Small intestine (tissue), 7 donors: Measurements from ENCODE around the gene GIPC1. TPM values are rescaled to one million over a fixed set of nuclear protein-coding genes. Genes with fewer than 3 reads are reported as not detected.
"Not testable (repeated sequence)": the region's sequence is repeated elsewhere in the genome, so short reads cannot be mapped to it uniquely, and the experiment has no call there.

ENCODE experiments used
- DNase-seq, 2 donors: peaks; one replicate each; pipeline versions ENCODE4 v3.0.0 to v3.0.0-alpha.2; 2013
- FAIRE-seq: peaks from 2 replicates; lab custom pipeline; 2012; peaks lifted over from hg19 to GRCh38; lab: Jason Lieb, UNC
- H3K27ac ChIP-seq, 3 donors: one replicate each; pipeline ENCODE4 v1.5.1; 2013; ENCODE audit warnings: low read length in 2 of 3, mild to moderate bottlenecking in 2 of 3, control low read depth in 1 of 3, inconsistent platforms in 1 of 3, low read depth in 1 of 3, moderate library complexity in 1 of 3
- H3K27me3 ChIP-seq, 3 donors: one replicate each; pipeline ENCODE4 v1.6.1; 2013; ENCODE audit warnings: low read length in 3 of 3, inconsistent platforms in 1 of 3; ENCODE audit not compliant: control insufficient read depth in 3 of 3, insufficient read depth in 3 of 3
- H3K36me3 ChIP-seq, 3 donors: one replicate each; pipeline ENCODE4 v1.6.1; 2013; ENCODE audit warnings: low read length in 3 of 3, inconsistent platforms in 1 of 3, low read depth in 1 of 3, mild to moderate bottlenecking in 1 of 3, moderate library complexity in 1 of 3; ENCODE audit not compliant: control insufficient read depth in 3 of 3, insufficient read depth in 2 of 3
- H3K4me1 ChIP-seq, 3 donors: one replicate each; pipeline ENCODE4 v1.6.1; 2013; ENCODE audit warnings: low read length in 2 of 3, inconsistent platforms in 1 of 3, low read depth in 1 of 3, mild to moderate bottlenecking in 1 of 3, moderate library complexity in 1 of 3; ENCODE audit not compliant: control insufficient read depth in 3 of 3, insufficient read depth in 2 of 3
- H3K4me3 ChIP-seq, 3 donors: one replicate each; pipeline ENCODE4 v1.5.1; 2013; ENCODE audit warnings: low read length in 3 of 3, control low read depth in 1 of 3, inconsistent platforms in 1 of 3, low read depth in 1 of 3, mild to moderate bottlenecking in 1 of 3, moderate library complexity in 1 of 3
- H3K9me3 ChIP-seq, 2 donors: one replicate each; pipeline ENCODE4 v1.6.1; 2013; ENCODE audit warnings: low read depth in 1 of 2, low read length in 1 of 2; ENCODE audit not compliant: control insufficient read depth in 2 of 2, insufficient read depth in 1 of 2
- WGBS, 3 donors: extraction: QIAGEN DNeasy Blood & Tissue Kit; methylation state at CpG; one replicate each; pipeline ENCODE4 v1.1.7; 2013; 5-methylcytosine and 5-hydroxymethylcytosine counted together
- polyA plus RNA-seq, 4 donors: library from polyadenylated mRNA; stranded (reverse) in 3 of 4; unstranded in 1 of 4; fragments of 200-250 nt in 3 of 4; fragments of 120-200 nt in 1 of 4; gene quantifications; one replicate each; pipeline versions ENCODE4 v1.2.1 to v1.2.3, GENCODE V29; 2013
- donor health status: healthy with polysubstance abuse.
- donor health status: control.
- donor health status: control.
- donor health status: Bipolar disorder and iron deficiency.
- donor health status: healthy.

GIPC1 gene
- polyA plus RNA-seq, 4 donors = 43.1 to 91.2 (median 65.2) TPM

DNA sequence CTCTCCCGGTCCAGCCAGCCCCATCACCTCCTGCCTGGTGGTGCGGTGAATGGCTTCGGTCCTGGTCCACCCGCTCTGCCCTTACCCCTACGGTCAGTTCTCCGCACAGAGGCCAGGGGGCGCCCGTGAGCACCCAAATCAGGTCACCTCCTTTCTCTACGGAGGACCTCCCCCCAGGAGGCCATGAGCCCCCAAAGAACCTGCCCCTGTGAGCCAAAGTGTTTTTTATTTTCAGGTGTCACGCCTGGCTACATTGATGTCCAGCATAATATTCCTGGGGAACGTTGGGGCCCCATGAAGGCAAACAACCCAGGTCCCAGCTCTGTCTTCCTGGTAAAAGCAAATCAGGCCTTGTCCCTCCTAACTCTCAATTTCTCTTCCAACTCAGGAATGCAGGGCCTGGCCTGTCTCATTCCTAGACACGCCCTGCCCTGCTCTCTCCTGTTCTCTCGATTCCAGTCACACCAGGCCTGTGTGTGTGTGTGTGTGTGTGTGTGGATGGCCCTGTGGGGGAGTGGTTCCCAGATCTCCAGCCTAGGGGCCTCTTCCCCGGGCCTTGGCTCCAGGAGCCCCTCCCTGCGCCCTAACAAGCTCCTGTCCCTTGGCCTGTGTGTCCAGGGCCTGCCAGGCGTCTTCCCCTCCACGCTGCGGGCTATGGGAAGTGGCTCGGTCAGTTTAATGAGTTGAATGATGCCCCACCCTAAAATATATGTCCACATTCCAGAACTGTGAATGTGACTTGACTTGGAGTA lies 9.7 kb upstream of the GIPC1 start:
- peaks cover 0 to 16% (median 0%) of the 10 kb centered on the region in 3 donors for H3K4me1 ChIP-seq
- no peaks in the 10 kb centered on the region for H3K9me3 ChIP-seq
- H3K27me3 ChIP-seq = no peaks in the 10 kb centered on the region
- H3K36me3 ChIP-seq = no peaks in the 10 kb centered on the region
- peak overlapping the region in 2 of 3 donors; percentile 64 to 90 for H3K27ac ChIP-seq
- no peak overlapping the region for H3K4me3 ChIP-seq
- FAIRE-seq (no peak), DNase-seq (peak; percentile 55 to 86)
- 41 to 44% (median 42%) methylated on average over 19 of the region's 19 CpGs for WGBS, 3 donors

DNA sequence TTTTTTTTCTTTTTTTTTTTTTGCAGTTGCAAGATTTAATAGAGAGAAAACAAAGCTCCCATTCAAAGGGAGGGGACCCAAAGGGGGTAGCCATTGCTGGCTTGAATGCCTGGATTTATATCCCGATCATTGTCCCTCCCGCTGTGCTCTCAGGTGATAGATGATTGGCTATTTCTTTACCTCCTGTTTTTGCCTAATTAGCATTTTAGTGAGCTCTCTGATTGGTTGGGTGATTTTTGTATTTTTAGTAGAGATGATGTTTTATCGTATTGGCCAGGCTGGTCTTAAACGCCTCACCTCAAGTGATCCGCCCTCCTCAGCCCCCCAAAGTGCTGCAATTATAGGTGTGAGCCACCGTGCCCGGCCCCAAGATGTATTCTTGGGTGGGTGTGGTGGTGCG lies 8.6 kb upstream of the GIPC1 start:
- not testable (repeated sequence) for H3K9me3 ChIP-seq, H3K36me3 ChIP-seq, DNase-seq, H3K27ac ChIP-seq, H3K4me3 ChIP-seq, FAIRE-seq, H3K27me3 ChIP-seq
- H3K4me1 ChIP-seq = peaks cover 0 to 16% (median 0%) of the 10 kb centered on the region in 3 donors
- WGBS, 3 donors = 84 to 93% (median 88%) methylated on average over 8 of the region's 8 CpGs

DNA sequence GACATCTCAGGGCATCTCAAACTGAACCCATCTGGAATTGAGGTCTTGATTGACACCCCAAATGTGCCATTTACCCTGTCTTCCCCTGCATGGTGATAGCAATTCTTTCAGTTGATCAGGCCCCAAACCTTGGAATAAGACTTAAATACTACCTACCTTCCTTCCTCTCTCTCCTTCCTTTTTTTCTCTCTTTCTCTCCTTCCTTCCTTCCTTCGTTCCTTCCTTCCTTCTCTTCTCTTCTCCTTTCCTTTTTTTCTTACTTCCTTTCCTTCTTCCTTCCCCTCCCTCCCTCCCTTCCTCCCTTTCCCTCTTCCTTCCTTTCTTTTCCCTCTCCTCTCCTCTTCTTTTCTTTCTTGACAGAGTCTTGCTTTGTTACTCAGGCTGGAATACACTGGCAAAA lies 7.4 kb upstream of the GIPC1 start:
- Histone ChIP-seq H3K9me3 (no peaks in the 10 kb centered on the region), H3K4me3 (no peak overlapping the region), H3K36me3 (no peaks in the 10 kb centered on the region), H3K4me1 (peaks cover 0 to 16% (median 0%) of the 10 kb centered on the region in 3 donors), H3K27ac (no peak overlapping the region), H3K27me3 (no peaks in the 10 kb centered on the region)
- FAIRE-seq (no peak), DNase-seq (no peak)
- WGBS, 3 donors = 76 to 89% (median 81%) methylated on average over 1 of the region's 1 CpG

DNA sequence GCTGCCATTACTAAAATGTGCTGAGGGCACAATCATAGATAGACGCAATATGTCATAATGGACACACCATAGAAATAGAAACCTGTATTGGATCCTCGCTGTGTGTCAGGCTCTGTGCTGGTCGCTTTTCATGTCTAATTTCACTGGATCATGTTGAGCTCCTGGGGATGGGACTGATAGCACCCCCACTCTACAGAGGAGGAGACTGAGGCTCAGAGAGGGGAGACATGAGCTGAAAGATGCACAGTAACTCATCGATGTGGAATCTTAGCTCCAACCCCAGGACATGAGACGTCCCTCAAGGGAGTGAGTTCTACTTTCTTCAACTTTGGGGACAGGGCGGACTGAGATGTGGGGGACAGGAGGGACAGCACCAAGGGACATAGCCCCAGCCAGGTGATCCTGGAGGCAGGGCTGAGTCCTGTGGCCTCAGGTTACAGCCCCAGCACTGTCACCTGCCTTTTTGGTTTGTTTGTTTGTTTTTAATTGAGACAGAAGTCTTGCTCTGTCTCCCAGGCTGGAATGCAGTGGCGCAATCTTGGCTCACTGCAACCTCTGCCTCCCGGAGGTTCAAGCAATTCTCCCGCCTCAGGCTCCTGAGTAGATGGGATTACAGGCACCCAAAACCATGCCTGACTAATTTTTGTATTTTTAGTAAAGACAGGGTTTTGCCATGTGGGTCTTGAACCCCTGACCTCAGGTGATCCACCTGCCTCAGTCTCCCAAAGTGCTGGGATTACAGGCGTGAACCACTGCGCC lies 6.6 kb upstream of the GIPC1 start:
- DNase-seq = no peak
- H3K27me3 ChIP-seq = no peaks in the 10 kb centered on the region
- no peak overlapping the region for H3K27ac ChIP-seq
- no peak overlapping the region for H3K4me3 ChIP-seq
- H3K4me1 ChIP-seq = peaks cover 0 to 18% (median 0%) of the 10 kb centered on the region in 3 donors
- 76 to 81% (median 79%) methylated on average over 11 of the region's 11 CpGs for WGBS, 3 donors
- no peaks in the 10 kb centered on the region for H3K9me3 ChIP-seq
- no peak for FAIRE-seq
- H3K36me3 ChIP-seq = no peaks in the 10 kb centered on the region

DNA sequence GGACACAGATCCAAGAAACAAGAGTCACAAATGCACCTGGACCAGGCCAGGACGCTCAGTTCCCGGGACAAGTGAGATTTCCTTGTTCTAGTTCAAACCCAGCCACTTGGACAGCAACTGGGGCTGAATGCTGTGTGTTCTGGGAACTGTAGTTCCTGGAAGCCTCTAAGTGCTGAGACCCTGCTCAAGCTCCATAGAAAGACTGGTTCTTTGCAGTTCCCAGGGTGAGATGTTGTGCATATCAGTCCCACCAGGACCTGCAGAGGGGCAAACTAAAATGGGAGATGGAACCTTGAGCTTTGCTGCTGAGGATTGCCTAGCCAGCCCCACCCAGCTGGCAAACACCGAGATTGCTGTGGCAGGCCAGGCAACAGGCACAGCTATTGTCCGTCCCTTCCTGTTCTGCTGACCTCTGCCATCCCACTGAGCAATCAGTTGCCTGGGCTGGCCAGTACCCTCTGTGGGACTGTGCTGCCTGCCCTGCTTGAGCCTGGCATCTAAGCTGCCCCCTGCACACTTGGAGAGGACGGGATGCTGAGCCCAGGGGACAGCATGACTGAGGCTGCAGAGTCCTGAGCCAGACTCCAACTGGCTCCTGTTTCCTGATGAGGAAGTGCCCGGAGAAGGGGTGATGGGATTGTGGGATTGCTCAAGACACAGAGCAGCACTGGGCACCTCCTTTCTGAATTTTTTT lies 1.4 kb upstream of the GIPC1 start:
- 16 to 46% (median 34%) methylated on average over 6 of the region's 6 CpGs for WGBS, 3 donors
- H3K27me3 ChIP-seq = no peaks in the 10 kb centered on the region
- H3K36me3 ChIP-seq = peaks cover 0 to 7% (median 0%) of the 10 kb centered on the region in 3 donors
- FAIRE-seq (no peak), DNase-seq (peak; percentile 64 to 71)
- H3K27ac ChIP-seq = peak overlapping the region; percentile 7 to 82 (median 71)
- H3K4me3 ChIP-seq = no peak overlapping the region
- H3K9me3 ChIP-seq = no peaks in the 10 kb centered on the region
- H3K4me1 ChIP-seq = peaks cover 0 to 27% (median 8%) of the 10 kb centered on the region in 3 donors

DNA sequence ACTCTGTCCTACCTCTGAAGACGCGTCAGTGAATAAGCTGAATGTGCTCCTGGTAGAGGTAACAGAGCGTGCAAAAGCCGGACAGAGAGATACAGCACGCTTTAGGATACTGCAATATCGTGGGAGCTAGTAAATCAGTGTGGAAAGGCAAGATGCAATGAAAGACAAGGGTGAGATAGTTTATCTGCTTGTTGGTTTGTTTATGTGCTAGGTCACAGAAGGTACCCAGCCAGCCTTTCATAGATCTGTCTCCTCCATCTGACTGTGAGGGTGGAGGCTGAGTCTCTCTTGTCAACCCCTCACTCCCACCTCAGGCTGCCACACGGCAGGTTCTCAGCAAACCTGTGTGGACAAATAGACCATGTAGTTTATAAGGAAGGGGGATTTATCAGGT lies 904 bp upstream of the GIPC1 start:
- FAIRE-seq (no peak), DNase-seq (no peak)
- 28 to 49% (median 35%) methylated on average over 7 of the region's 7 CpGs for WGBS, 3 donors
- no peaks in the 10 kb centered on the region for H3K27me3 ChIP-seq
- H3K4me3 ChIP-seq = peak overlapping the region in 2 of 3 donors; percentile 36 to 98
- H3K27ac ChIP-seq = peak overlapping the region; percentile 7 to 82 (median 71)
- peaks cover 0 to 27% (median 8%) of the 10 kb centered on the region in 3 donors for H3K4me1 ChIP-seq
- H3K9me3 ChIP-seq = no peaks in the 10 kb centered on the region
- H3K36me3 ChIP-seq = peaks cover 0 to 11% (median 0%) of the 10 kb centered on the region in 3 donors

DNA sequence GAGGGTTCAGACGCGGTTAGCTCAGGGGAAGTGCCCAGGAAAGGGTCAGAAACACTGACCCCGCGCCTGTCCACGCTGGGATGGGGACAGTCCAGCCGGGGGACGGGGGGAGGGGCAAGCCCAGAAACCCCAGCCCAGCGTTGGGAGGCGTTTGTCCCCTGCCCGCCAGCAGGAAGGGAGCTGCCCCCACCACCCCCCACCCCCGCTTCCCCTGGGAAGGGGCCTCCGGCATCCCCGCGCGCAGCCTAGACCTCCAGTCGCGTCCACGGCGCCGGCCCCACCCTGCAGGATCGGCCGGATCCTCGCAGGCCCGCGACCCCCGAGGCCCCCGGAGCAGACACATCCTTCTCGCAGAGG lies 277 bp downstream of the GIPC1 start:
- Histone ChIP-seq H3K9me3 (no peaks in the 10 kb centered on the region), H3K27me3 (no peaks in the 10 kb centered on the region), H3K27ac (peak overlapping the region; percentile 22 to 88 (median 68)), H3K36me3 (peaks cover 0 to 20% (median 2%) of the 10 kb centered on the region in 3 donors), H3K4me3 (peak overlapping the region; percentile 76 to 98 (median 92)), H3K4me1 (peaks cover 0 to 27% (median 8%) of the 10 kb centered on the region in 3 donors)
- WGBS, 3 donors = 0 to 1% (median 0%) methylated on average over 5 to 28 of the region's 28 CpGs
- DNase-seq (no peak), FAIRE-seq (no peak)
